Psoas muscle (tissue), 8 donors: ENCODE data around the gene MMP25. TPM values are rescaled to one million over a fixed set of nuclear protein-coding genes. Genes with fewer than 3 reads are reported as not detected.

Source experiments
- ATAC-seq, 4 donors: fragments of 200-7000 bp; cut with Tn5 transposase; one replicate each; pipeline ENCODE4 v1.9.1; 2020; ENCODE audit warnings: moderate library complexity in 3 of 4, mild to moderate bottlenecking in 2 of 4
- DNase-seq, 2 donors: peaks; one replicate each; pipeline ENCODE4 v3.0.0-alpha.2; 2020
- H3K27ac ChIP-seq: fragments of 200-600 bp; one replicate; pipeline ENCODE4 v1.8.0; 2022
- H3K27me3 ChIP-seq, 3 donors: fragments of 200-600 bp in 1 of 3; one replicate each; pipeline versions ENCODE4 v1.6.1 to v1.8.0; 2013 to 2022; ENCODE audit warnings: low read length in 2 of 3, mild to moderate bottlenecking in 2 of 3, moderate library complexity in 1 of 3; ENCODE audit not compliant: insufficient read depth in 3 of 3
- H3K36me3 ChIP-seq, 2 donors: fragments of 200-600 bp in 1 of 2; one replicate each; pipeline versions ENCODE4 v1.6.1 to v1.8.0; 2013 to 2022; ENCODE audit warnings: low read depth in 1 of 2, mild to moderate bottlenecking in 1 of 2, moderate library complexity in 1 of 2; ENCODE audit not compliant: insufficient read depth in 1 of 2
- H3K4me1 ChIP-seq: fragments of 200-600 bp; one replicate; pipeline ENCODE4 v1.8.0; 2022
- H3K4me3 ChIP-seq: fragments of 200-600 bp; one replicate; pipeline ENCODE4 v1.8.0; 2022; ENCODE audit warnings: mild to moderate bottlenecking
- H3K9me3 ChIP-seq: fragments of 200-600 bp; one replicate; pipeline ENCODE4 v1.8.0; 2022
- WGBS, 3 donors: extraction: QIAGEN DNeasy Blood & Tissue Kit; methylation state at CpG; one replicate each; pipeline versions ENCODE4 v1.1.6 to v1.1.7; 2013; 5-methylcytosine and 5-hydroxymethylcytosine counted together
- intact Hi-C, 2 donors: fragments of 100-400 bp; cut with DNase I; formaldehyde crosslinking; loops; one replicate each; pipeline versions ENCODE4 v1.11.0 to v1.14.2; 2022
- polyA plus RNA-seq, 3 donors: library from polyadenylated mRNA; stranded (reverse); fragments of 200-250 nt; gene quantifications; one replicate each; pipeline ENCODE4 v1.2.3, GENCODE V29; 2013
- total RNA-seq, 4 donors: library from RNA; stranded (reverse); fragmentation: NEBNext Ultra II Directional in 2 of 4; extraction: Animal tissue kit (Norgen Biotek cat#: 25700) in 2 of 4; gene quantifications; one replicate each; pipeline versions ENCODE4 v1.2.1 to v1.2.4, GENCODE V29; 2021 to 2023
- TF ChIP-seq, protein P1 (sequence below): fragments of 200-600 bp; IDR thresholded peaks from one replicate; pipeline ENCODE4 v1.8.0; 2022; ENCODE audit warnings: antibody characterized with exemption
- donor health status: healthy with polysubstance abuse.
- donor health status: DM: no; HTN: no; CAD: no; lungs with moderate emphysema.
- donor health status: Bipolar disorder and iron deficiency.
- donor health status: healthy.
- donor health status: DM: yes; HTN: yes; CAD: no.
- donor health status: DM: no; HTN: no; CAD: no.
- donor health status: DM: no; HTN: no; CAD: no.
- donor health status: DM: yes; HTN: yes; CAD: no.

The MMP25 gene
- total and polyA plus RNA-seq, 7 donors: 0.13 to 2.3 (median 1.0) TPM

DNA sequence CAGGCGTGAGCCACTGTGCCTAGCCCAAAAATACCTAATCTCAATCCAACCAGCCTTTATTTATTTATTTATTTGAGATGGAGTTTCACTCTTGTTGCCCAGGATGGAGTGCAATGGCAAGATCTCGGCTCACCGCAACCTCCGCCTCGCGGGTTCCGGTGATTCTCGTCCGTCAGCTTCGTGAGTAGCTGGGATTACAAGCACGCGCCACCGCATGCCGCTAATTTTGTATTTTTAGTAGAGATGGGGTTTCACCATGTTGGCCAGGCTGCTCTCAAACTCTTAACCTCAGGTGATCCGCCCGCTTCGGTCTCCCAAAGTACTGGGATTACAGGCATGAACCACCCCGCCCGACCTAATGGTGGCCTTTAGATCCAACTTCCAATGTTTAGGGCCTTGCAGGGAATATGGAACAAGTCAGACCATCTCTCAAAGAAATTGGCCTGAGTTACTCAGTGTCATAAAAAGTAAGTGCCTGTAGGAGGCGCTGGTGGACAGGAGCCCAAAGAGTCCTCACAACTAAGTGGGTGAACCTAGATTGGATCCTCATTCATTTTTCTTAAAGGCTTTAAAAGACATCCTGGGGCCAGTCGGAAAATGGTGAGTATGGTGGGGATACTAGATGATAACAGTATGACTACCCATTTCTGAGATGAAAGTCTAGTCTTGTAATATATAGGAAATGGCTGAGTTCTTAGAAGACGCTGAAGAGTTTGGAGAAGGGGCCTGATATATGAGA is 48.1 kb downstream of the MMP25 start:
- 82 to 90% (median 87%) methylated on average over 22 of the region's 22 CpGs for WGBS, 3 donors
- Histone ChIP-seq H3K36me3 (no peaks in the 10 kb centered on the region), H3K4me3 (no peak overlapping the region), H3K27ac (no peak overlapping the region), H3K27me3 (peaks cover 0 to 5% (median 0%) of the 10 kb centered on the region in 3 donors), H3K9me3 (no peaks in the 10 kb centered on the region), H3K4me1 (no peaks in the 10 kb centered on the region)
- ATAC-seq (no peak), DNase-seq (peak in 1 of 2 donors; percentile 19)
- TF ChIP-seq, protein P1, sequence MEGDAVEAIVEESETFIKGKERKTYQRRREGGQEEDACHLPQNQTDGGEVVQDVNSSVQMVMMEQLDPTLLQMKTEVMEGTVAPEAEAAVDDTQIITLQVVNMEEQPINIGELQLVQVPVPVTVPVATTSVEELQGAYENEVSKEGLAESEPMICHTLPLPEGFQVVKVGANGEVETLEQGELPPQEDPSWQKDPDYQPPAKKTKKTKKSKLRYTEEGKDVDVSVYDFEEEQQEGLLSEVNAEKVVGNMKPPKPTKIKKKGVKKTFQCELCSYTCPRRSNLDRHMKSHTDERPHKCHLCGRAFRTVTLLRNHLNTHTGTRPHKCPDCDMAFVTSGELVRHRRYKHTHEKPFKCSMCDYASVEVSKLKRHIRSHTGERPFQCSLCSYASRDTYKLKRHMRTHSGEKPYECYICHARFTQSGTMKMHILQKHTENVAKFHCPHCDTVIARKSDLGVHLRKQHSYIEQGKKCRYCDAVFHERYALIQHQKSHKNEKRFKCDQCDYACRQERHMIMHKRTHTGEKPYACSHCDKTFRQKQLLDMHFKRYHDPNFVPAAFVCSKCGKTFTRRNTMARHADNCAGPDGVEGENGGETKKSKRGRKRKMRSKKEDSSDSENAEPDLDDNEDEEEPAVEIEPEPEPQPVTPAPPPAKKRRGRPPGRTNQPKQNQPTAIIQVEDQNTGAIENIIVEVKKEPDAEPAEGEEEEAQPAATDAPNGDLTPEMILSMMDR: peak; percentile 29
- intact Hi-C loops: loop anchor here (5.0 kb wide), 1 partner anchor 32 kb away; no protein-coding TSS in a partner anchor

DNA sequence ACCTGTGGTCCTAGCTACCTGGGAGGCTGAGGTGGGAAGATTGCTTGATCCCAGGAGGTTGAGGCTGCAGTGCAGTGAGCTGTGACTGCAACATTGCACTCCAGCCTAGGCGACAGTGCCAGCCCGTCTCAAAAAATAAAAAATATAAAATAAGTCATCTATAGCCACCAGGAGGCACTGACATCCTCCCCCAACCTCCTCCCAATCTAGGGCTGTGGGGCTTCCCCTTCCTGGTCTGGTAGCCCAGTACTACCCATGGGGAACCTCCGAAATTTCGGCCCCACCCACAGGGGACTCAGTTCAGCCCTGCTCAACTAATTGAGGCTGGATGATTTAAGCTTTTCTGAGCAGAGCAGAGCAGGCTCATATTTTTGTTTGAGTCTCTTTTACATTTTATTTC is 49.5 kb downstream of the MMP25 start:
- WGBS, 3 donors: 30 to 42% (median 35%) methylated on average over 4 of the region's 4 CpGs
- intact Hi-C loops: loop anchor here (5.0 kb wide), 1 partner anchor 34 kb away; no protein-coding TSS in a partner anchor
- peak in 1 of 2 donors; percentile 50 for DNase-seq
- Histone ChIP-seq H3K9me3 (no peaks in the 10 kb centered on the region), H3K27ac (no peak overlapping the region), H3K4me1 (peaks cover 5% of the 10 kb centered on the region), H3K4me3 (no peak overlapping the region), H3K36me3 (no peaks in the 10 kb centered on the region), H3K27me3 (peaks cover 0 to 5% (median 2%) of the 10 kb centered on the region in 3 donors)
- no peak for ATAC-seq
- TF ChIP-seq, protein P1: peak; percentile 14

DNA sequence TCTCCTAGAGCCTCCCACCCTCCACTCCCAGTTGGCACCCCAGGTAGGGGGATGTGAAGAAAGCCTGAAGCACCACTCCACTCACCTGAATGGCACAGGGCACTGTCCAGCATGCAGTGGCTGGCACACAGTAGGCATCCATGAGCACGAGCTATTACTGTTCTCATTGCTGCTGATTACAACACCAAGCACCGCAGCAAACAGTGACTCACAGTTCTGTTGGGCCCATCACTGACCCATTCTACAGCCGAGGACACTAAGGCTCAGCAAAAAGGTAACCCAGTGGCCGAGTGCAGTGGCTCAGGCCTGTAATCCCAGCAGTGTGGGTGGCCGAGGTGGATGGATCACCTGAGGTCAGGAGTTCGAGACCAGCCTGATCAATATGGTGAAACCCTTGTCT is 50.0 kb downstream of the MMP25 start:
- H3K27me3 ChIP-seq: peaks cover 0 to 5% (median 2%) of the 10 kb centered on the region in 3 donors
- H3K4me1 ChIP-seq: peaks cover 8% of the 10 kb centered on the region
- H3K27ac ChIP-seq: no peak overlapping the region
- 88 to 90% (median 89%) methylated on average over 6 of the region's 6 CpGs for WGBS, 3 donors
- ATAC-seq: no peak
- H3K36me3 ChIP-seq: no peaks in the 10 kb centered on the region
- H3K4me3 ChIP-seq: no peak overlapping the region
- TF ChIP-seq, protein P1: no peak
- H3K9me3 ChIP-seq: no peaks in the 10 kb centered on the region
- DNase-seq: peak in 1 of 2 donors; percentile 14
- intact Hi-C loops: loop anchor here (5.0 kb wide), 1 partner anchor 34 kb away; no protein-coding TSS in a partner anchor

DNA sequence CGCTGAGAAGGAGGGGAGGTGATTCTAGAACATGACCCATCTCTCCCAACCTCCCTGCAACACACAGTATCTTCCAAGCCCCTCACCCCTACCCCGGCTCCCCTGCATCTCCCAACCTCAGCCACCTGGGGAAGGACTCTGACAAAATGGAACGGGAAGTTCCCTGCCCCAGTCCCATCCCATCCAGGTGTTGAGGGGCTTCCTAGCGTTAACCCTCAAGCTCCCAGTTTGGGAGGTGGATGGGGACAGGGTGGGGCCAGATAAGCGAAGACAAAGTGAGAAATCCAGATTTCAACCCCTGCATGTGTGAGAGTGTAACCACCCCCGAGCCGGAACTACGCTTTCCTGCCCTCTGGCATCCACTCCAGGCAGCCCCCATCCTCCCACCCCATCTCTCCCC is 50.9 kb downstream of the MMP25 start:
- no peak for ATAC-seq
- DNase-seq: peak in 1 of 2 donors; percentile 24
- 49 to 60% (median 50%) methylated on average over 8 of the region's 8 CpGs for WGBS, 3 donors
- H3K4me1 ChIP-seq: peaks cover 8% of the 10 kb centered on the region
- H3K4me3 ChIP-seq: no peak overlapping the region
- peaks cover 0 to 5% (median 2%) of the 10 kb centered on the region in 3 donors for H3K27me3 ChIP-seq
- H3K9me3 ChIP-seq: no peaks in the 10 kb centered on the region
- H3K36me3 ChIP-seq: no peaks in the 10 kb centered on the region
- TF ChIP-seq, protein P1: no peak
- H3K27ac ChIP-seq: no peak overlapping the region
- intact Hi-C loops: loop anchor here (5.0 kb wide), 1 partner anchor 35 kb away; no protein-coding TSS in a partner anchor
